Measurements from ENCODE around the gene ARID1B. TPM values are rescaled to one million over a fixed set of nuclear protein-coding genes. Genes with fewer than 3 reads are reported as not detected.
A peak's percentile ranks its signal among the peaks of the same experiment; 100 is the strongest.

The ARID1B gene
- total and polyA plus RNA-seq, 2 of the 13 experiments (the other 11 are each of a cell fraction or from before 2014, with no cell fraction given), result 20.1 to 32.6 TPM

DNA sequence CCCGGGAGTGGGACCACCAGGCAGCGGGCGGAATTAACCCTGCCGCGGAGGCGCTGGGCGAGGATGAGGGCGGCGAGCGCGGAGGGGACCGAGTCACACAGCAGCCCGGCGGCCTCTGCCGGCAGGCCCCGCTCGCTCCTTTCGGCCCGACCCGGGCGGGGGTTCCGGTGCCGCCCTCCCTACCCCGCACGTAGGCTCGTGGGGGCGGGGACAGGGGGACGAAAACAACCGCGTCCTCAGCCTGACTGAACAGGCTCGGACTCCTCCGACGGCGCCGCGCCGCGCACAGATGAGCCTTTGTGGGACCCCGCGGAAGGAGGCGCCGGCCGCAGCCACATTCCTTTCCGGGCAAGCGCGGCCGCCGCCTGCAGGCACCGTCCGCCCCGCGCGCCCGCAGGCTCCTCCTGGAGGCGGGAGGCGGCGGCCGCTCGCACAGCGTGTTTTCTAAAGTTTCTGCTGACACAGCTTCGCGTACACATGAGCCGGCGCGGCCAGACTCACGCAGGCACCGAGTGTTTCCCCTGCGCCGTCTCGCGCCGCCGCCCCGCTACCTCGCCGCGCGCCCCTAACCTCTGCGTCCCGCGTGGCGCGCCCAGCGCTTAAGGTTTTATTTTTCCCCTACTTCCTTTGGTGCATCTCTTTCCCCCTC lies 244.3 kb downstream of the ARID1B start (continued):
- TF ChIP-seq, protein P1, sequence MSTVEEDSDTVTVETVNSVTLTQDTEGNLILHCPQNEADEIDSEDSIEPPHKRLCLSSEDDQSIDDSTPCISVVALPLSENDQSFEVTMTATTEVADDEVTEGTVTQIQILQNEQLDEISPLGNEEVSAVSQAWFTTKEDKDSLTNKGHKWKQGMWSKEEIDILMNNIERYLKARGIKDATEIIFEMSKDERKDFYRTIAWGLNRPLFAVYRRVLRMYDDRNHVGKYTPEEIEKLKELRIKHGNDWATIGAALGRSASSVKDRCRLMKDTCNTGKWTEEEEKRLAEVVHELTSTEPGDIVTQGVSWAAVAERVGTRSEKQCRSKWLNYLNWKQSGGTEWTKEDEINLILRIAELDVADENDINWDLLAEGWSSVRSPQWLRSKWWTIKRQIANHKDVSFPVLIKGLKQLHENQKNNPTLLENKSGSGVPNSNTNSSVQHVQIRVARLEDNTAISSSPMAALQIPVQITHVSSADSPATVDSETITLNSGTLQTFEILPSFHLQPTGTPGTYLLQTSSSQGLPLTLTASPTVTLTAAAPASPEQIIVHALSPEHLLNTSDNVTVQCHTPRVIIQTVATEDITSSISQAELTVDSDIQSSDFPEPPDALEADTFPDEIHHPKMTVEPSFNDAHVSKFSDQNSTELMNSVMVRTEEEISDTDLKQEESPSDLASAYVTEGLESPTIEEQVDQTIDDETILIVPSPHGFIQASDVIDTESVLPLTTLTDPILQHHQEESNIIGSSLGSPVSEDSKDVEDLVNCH (CRISPR knock-in tag; IDR thresholded peaks at IDR 0.05), result peak; percentile 55; the same call in 1 of the 2 replicates
- TF ChIP-seq ZNF331 (CRISPR knock-in tag; IDR thresholded peaks at IDR 0.05) (peak; percentile 93), RFX1 (IDR thresholded peaks at IDR 0.05) (no peak), FOXO1 (CRISPR knock-in tag; IDR thresholded peaks at IDR 0.05) (peak; percentile 92), ZNF326 (CRISPR knock-in tag; IDR thresholded peaks at IDR 0.05; ENCODE audit: borderline replicate concordance) (no peak), ZFP36L1 (CRISPR knock-in tag; IDR thresholded peaks at IDR 0.05) (no peak), ZNF589 (CRISPR knock-in tag; conservative IDR thresholded peaks at IDR 0.05) (no peak; the same call in 1 of the 2 replicates)
- TF ChIP-seq, protein P2, sequence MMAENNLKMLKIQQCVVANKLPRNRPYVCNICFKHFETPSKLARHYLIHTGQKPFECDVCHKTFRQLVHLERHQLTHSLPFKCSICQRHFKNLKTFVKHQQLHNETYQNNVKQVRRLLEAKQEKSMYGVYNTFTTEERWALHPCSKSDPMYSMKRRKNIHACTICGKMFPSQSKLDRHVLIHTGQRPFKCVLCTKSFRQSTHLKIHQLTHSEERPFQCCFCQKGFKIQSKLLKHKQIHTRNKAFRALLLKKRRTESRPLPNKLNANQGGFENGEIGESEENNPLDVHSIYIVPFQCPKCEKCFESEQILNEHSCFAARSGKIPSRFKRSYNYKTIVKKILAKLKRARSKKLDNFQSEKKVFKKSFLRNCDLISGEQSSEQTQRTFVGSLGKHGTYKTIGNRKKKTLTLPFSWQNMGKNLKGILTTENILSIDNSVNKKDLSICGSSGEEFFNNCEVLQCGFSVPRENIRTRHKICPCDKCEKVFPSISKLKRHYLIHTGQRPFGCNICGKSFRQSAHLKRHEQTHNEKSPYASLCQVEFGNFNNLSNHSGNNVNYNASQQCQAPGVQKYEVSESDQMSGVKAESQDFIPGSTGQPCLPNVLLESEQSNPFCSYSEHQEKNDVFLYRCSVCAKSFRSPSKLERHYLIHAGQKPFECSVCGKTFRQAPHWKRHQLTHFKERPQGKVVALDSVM (CRISPR knock-in tag; IDR thresholded peaks at IDR 0.05), result peak; percentile 80
- TF ChIP-seq, protein P3, sequence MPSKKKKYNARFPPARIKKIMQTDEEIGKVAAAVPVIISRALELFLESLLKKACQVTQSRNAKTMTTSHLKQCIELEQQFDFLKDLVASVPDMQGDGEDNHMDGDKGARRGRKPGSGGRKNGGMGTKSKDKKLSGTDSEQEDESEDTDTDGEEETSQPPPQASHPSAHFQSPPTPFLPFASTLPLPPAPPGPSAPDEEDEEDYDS (CRISPR knock-in tag; IDR thresholded peaks at IDR 0.05), result peak; percentile 94
- TF ChIP-seq, protein P4, sequence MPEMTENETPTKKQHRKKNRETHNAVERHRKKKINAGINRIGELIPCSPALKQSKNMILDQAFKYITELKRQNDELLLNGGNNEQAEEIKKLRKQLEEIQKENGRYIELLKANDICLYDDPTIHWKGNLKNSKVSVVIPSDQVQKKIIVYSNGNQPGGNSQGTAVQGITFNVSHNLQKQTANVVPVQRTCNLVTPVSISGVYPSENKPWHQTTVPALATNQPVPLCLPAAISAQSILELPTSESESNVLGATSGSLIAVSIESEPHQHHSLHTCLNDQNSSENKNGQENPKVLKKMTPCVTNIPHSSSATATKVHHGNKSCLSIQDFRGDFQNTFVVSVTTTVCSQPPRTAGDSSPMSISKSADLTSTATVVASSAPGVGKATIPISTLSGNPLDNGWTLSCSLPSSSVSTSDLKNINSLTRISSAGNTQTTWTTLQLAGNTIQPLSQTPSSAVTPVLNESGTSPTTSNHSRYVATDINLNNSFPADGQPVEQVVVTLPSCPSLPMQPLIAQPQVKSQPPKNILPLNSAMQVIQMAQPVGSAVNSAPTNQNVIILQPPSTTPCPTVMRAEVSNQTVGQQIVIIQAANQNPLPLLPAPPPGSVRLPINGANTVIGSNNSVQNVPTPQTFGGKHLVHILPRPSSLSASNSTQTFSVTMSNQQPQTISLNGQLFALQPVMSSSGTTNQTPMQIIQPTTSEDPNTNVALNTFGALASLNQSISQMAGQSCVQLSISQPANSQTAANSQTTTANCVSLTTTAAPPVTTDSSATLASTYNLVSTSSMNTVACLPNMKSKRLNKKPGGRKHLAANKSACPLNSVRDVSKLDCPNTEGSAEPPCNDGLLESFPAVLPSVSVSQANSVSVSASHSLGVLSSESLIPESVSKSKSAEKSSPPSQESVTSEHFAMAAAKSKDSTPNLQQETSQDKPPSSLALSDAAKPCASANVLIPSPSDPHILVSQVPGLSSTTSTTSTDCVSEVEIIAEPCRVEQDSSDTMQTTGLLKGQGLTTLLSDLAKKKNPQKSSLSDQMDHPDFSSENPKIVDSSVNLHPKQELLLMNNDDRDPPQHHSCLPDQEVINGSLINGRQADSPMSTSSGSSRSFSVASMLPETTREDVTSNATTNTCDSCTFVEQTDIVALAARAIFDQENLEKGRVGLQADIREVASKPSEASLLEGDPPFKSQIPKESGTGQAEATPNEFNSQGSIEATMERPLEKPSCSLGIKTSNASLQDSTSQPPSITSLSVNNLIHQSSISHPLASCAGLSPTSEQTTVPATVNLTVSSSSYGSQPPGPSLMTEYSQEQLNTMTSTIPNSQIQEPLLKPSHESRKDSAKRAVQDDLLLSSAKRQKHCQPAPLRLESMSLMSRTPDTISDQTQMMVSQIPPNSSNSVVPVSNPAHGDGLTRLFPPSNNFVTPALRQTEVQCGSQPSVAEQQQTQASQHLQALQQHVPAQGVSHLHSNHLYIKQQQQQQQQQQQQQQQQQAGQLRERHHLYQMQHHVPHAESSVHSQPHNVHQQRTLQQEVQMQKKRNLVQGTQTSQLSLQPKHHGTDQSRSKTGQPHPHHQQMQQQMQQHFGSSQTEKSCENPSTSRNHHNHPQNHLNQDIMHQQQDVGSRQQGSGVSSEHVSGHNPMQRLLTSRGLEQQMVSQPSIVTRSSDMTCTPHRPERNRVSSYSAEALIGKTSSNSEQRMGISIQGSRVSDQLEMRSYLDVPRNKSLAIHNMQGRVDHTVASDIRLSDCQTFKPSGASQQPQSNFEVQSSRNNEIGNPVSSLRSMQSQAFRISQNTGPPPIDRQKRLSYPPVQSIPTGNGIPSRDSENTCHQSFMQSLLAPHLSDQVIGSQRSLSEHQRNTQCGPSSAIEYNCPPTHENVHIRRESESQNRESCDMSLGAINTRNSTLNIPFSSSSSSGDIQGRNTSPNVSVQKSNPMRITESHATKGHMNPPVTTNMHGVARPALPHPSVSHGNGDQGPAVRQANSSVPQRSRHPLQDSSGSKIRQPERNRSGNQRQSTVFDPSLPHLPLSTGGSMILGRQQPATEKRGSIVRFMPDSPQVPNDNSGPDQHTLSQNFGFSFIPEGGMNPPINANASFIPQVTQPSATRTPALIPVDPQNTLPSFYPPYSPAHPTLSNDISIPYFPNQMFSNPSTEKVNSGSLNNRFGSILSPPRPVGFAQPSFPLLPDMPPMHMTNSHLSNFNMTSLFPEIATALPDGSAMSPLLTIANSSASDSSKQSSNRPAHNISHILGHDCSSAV (CRISPR knock-in tag; IDR thresholded peaks at IDR 0.05; ENCODE audit: borderline replicate concordance), result no peak; the same call in 1 of the 2 replicates
- TF ChIP-seq, protein P5, sequence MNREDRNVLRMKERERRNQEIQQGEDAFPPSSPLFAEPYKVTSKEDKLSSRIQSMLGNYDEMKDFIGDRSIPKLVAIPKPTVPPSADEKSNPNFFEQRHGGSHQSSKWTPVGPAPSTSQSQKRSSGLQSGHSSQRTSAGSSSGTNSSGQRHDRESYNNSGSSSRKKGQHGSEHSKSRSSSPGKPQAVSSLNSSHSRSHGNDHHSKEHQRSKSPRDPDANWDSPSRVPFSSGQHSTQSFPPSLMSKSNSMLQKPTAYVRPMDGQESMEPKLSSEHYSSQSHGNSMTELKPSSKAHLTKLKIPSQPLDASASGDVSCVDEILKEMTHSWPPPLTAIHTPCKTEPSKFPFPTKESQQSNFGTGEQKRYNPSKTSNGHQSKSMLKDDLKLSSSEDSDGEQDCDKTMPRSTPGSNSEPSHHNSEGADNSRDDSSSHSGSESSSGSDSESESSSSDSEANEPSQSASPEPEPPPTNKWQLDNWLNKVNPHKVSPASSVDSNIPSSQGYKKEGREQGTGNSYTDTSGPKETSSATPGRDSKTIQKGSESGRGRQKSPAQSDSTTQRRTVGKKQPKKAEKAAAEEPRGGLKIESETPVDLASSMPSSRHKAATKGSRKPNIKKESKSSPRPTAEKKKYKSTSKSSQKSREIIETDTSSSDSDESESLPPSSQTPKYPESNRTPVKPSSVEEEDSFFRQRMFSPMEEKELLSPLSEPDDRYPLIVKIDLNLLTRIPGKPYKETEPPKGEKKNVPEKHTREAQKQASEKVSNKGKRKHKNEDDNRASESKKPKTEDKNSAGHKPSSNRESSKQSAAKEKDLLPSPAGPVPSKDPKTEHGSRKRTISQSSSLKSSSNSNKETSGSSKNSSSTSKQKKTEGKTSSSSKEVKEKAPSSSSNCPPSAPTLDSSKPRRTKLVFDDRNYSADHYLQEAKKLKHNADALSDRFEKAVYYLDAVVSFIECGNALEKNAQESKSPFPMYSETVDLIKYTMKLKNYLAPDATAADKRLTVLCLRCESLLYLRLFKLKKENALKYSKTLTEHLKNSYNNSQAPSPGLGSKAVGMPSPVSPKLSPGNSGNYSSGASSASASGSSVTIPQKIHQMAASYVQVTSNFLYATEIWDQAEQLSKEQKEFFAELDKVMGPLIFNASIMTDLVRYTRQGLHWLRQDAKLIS (CRISPR knock-in tag; IDR thresholded peaks at IDR 0.05), result no peak
